ENCODE data around the gene SLC7A8. TPM values are rescaled to one million over a fixed set of nuclear protein-coding genes. Genes with fewer than 3 reads are reported as not detected.
"Not testable (repeated sequence)": the region's sequence is repeated elsewhere in the genome, so short reads cannot be mapped to it uniquely, and the experiment has no call there.

Gene SLC7A8
- total RNA-seq, 1 experiment from 2014 or later, result 2.5 TPM

DNA sequence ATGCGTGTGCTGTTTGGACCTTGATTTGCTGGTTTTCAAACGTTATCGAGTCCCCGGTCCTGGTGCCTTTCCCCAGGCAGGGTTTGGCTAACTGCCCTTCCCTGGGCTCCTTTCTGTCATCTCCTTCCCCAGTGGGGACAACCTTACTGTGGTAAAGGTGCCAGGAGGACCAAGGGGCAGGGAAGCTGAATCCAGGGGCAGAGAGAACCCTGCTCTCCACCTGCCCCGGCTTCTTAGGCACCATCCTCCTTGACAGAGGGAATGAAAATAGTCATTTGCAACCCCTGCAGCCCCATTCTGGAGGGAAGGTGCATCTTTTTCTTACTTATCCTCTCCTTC is 69.4 kb downstream of the SLC7A8 start:
- DNase-seq (ENCODE audit: low spot score), result no peak

DNA sequence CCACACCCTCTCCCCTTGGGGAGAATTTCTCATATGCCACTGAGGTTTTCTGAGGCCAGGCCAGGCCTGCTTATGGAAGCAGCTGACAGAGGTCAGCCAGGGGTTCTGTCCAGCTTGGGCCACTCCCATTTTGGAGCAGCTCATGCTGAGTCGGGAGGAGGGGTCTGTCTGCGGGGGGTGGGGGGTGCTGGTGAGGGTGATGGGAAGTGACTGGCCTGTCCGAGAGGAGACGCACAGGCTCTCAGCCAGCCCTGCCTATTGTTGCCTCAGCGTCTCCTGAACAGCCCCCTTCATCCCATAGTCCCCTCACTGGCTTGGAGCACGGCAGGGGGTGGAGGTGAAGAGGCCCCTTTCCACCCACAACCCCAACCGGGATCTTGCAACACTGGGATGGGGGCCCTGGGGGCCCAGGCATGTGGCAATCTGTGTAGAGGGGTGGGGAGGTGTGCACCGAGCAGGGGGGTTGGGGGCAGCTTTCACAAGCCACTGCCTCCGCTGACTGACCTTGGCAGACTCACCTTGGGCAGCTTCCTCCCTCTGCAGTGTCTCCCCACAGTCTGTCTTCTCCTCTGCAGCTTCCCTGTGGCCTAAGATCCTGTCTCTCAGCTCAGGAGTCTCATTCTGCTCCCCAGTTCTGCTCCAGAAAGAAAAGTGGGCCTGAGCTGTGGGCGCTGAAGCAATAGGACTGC is 69.9 kb downstream of the SLC7A8 start:
- DNase-seq (ENCODE audit: low spot score), result no peak

- DNase-seq (ENCODE audit: low spot score), result no peak
Observed at GRCh38 chr14:23112359-23113178, 70.9 kb downstream of the SLC7A8 start.

GRCh38 chr14:23110579-23111365 is 72.7 kb downstream of the SLC7A8 start:
- no peak for DNase-seq (ENCODE audit: low spot score)

DNA sequence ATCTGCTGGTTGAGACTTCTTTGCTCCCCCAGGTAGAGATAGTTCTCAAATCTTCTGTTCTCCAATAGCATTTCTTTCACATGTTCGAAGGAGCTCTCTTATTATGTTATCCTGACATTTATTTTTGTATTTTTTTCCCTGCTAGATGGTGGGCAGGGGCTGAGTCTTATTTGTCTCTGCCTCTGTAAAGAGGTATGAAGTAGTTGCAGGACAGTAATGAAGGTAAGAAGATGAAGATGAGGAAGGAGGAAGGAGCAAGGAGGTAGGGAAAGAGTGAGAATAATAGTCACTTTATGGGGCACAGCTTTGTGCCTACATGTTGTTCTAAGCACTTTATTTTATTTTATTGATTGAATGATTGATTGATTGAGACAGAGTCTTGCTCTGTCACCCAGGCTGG is 73.7 kb downstream of the SLC7A8 start:
- no peak for DNase-seq (ENCODE audit: low spot score)

GRCh38 chr14:23108169-23108568 is 75.3 kb downstream of the SLC7A8 start:
- DNase-seq (ENCODE audit: low spot score), result not testable (repeated sequence)

DNA sequence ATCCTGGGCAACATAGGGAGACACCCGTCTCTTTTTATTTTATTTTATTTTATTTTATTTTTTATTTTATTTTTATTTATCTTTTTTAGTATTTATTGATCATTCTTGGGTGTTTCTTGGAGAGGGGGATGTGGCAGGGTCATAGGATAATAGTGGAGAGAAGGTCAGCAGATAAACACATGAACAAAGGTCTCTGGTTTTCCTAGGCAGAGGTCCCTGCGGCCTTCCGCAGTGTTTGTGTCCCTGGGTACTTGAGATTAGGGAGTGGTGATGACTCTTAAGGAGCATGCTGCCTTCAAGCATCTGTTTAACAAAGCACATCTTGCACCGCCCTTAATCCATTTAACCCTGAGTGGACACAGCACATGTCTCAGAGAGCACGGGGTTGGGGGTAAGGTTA is 75.8 kb downstream of the SLC7A8 start:
- DNase-seq (ENCODE audit: low spot score), result not testable (repeated sequence)

DNA sequence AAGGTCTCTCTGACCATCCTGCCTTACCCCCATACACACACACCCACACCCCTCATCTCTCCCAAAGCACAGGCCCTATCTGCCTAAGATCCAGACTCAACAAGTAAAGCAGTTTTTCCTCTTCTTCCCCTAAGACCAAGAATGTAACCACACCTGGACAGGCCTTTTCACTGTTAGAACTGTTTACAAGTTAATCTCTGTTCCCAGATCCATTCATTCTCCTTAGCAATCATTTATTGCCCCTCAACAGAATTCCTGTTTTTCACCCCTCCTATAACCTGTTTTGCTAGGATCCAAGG is 76.8 kb downstream of the SLC7A8 start:
- DNase-seq (ENCODE audit: low spot score), result no peak

DNA sequence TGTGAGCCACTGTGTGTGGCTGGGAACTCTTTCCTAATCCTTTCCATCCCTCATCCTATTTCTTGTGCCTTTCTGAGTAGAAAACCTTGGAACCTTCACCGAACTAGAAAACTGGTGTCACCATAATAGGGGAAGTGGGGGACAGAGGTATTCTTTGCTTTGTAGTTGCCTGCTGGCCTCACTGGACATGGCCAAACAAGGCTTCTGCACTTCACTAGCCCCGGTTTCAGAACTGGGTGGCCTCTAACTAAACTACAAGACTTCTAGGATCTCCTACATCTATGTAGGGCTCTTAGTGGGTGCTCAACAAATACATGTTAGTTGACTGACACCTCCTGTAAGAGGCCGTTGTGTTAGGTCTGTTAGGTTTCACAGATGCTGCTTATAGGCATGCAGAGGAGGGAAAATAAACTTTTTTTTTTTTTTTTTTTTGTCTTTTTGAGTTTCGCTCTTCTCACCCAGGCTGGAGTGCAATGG is 78.1 kb downstream of the SLC7A8 start:
- DNase-seq (ENCODE audit: low spot score), result no peak

DNA sequence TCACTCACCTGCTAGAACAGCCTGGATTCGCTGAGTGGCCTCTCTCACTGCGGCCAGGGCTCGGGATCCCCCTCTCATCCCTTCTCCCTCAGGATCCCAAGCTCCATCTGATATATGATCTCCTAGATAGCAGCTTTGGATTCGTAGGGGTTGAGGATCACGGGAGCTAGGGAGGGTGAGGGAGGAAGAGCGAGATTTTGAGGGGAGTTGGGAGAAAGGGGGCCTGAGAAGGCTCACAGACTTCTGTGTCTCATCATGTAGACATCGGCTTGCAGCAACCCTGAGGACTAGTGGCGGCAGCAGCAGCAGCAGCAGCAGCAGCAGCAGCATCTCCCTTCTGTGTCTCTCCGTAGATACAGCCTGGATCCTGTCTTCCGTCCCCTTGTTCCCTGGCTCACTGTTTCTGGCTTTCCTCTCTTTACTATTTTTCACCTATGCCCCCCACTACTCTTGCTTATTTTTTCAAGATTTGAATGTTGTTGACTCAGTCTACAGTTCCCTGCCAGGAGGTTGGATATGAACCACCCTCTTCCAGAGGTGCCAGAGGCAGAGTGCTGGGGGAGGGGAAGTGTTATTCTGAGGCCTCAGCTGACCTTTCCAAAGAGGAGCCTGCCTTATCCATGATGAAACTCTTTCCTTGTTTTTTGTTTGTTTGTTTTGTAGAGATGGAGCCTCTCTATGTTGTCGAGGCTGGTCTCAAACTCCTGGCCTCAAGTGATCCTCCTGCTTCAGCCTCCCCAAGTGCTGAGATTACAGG is 78.7 kb downstream of the SLC7A8 start, which contains the start of gene CIROP:
Gene CIROP, minus strand, starts transcription at position 399 of the 757 bp plus-strand sequence. Its CDS starts 69 bp downstream, at position 330.
- DNase-seq (ENCODE audit: low spot score), result no peak

DNA sequence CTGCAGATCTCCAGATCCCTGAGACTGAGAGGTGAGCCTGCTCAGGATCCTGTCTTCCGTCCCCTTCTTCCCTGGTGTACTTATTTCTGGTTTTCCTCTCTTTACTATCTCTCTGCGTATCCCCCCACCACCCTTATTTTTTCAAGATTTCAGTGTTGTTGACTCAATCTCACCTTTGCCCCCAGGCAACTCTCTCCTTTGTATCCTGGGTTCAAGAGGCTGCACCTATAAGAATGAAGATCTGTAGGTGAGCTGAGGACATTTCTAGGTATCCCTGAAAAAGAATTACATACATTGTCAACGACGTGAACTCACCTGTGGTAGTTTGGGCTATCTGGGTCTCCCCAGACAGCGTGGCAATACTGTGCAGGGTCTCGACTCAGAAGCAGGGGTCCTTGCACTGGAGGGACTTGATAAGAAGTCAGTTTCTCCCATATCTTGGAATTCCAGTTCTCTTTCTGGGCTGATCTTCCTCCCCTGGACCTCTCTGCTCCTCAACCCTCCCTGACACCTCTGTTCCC is 79.3 kb downstream of the SLC7A8 start:
- no peak for DNase-seq (ENCODE audit: low spot score)

- no peak for DNase-seq (ENCODE audit: low spot score)
Observed at GRCh38 chr14:23103581-23103980, 79.9 kb downstream of the SLC7A8 start.

GRCh38 chr14:23102801-23103200 is 80.7 kb downstream of the SLC7A8 start:
- DNase-seq (ENCODE audit: low spot score), result no peak

GRCh38 chr14:23101986-23102625 is 81.4 kb downstream of the SLC7A8 start:
- DNase-seq (ENCODE audit: low spot score), result no peak

DNA sequence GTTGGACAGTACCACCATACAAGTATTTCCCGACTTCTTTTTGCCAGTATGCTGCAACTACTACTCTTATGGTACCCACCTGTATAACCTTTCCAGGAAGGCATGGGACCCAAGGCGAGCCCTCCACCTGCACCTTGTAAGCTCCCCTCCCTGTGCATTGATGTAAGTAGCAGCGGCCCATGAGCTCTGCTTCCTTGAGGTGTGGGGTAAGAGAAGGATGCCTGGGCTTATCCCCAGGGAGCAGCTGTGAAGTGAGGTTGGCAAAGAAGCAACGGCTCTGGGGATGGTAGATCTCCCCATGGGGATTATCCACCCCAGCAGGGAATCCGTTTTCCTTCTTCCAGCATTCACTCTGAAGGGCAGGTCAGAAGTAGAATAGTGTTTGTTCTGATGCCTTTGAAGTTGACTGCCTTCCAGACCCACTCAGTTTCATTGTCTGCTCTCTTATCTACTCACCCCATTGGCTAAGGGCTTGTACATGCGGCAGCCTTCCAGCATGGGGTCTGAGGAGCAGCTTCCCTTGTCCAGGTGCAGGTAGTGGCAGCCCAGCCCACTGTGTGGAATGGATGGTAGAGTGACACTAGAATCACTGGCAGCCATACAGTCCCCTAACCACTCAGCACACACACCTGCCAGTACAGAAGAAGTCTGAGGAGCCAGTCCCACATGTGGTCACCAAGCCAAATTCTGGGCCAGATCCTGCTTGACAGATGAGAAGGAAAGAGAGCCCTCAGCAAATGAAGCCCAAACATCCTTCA is 82.1 kb downstream of the SLC7A8 start:
- DNase-seq (ENCODE audit: low spot score), result no peak

DNA sequence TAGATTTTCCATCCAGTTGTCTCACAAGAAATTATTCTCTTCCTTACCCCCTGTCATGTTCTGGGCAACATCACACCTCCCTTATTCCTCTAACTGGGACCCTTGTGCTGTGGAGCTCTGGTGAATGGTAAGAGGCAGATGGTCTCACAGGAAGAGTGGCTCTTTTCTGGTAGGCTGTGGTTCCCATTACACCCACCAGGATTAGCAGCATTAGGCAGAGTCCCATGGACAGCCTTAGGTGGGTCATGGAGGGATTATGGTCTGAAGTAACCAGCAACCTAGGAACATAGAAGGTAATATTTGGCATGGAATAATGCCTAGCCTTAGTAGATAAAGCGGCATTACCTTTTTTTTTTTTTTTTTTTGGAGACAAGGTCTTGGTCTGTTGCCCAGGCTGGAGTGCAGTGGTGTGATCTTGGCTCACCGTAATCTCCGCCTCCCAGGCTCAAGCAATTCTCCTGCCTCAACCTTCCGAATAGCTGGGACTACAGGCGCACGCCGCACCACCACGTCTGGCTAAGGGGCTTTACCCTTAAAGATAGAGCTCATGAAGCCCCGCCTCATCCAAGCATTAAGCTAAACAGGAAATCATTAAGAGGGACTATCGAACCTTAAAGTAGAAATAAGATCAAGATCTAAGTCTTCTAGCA is 84.1 kb downstream of the SLC7A8 start:
- no peak for DNase-seq (ENCODE audit: low spot score)

DNA sequence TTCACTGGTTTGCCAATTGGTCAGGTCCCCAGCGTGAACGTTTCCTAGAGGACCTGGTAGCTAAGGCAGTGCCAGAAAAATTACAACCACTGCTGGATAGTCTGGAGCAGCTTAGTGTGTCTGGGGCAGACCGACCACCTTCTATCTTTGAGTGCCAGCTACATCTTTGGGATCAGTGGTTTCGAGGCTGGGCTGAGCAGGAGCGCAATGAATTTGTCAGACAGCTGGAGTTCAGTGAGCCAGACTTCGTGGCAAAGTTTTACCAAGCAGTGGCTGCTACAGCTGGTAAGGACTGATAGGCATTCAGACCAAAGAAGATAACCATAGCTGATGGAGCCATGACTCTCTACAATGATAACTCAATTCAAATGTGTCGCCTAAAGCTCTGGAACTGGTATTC is 85.7 kb downstream of the SLC7A8 start:
- DNase-seq (ENCODE audit: low spot score), result no peak

DNA sequence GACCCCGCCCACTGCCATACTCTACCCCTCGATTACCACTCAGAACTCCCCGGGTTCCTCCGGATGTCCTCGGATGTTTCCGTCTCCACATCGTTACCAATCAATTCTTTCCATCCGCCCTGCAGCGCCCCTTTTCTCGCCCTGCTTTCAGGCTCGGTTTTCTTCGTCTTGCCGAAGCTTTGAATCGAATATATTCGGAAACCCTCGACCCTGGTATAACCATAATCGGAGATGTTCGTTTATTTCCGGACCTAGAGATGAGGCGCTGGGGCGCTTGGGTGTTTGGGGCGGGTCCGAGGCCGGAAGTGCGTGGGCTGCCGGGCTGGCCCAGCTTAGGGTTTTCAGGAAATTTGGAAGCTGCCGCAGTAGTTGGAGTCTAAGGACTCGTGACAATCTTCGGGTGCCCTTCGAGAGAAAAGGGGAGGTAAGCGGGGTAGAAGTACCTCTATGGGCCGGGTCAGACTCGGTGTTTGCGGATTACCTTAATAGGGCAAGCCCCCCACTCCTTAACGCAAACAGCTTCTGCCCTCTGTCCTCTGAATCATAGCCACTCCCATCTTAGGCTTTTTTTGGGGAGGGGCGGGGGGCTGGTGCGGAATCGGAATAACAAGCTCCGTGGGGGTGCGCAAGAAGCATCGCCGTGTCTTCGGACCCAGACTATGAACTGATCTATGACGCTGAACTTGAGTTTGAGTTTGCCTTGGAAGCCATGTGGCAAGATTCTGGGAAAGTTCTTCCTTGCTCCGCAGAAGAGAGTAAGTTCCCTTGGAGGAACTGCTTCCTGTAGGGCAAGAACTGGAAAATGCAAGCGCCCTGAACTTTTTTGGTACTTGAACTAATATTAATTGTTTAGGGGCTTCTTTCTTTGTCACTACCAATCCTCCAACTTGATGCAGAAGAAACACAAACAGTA is 88.0 kb downstream of the SLC7A8 start, which contains the start of gene C14orf119:
Gene C14orf119, plus strand, starts transcription at position 310 of the 913 bp plus-strand sequence. CDS start 2,154 bp downstream, outside the sequence.
- peak; percentile 96 for DNase-seq (ENCODE audit: low spot score)

Data from A172 (cell line).